ENCODE data around the gene HSD17B10. TPM values are rescaled to one million over a fixed set of nuclear protein-coding genes. Genes with fewer than 3 reads are reported as not detected.
A peak's percentile ranks its signal among the peaks of the same experiment; 100 is the strongest.

The HSD17B10 gene
- polyA plus RNA-seq, 1 of the 3 experiments (the other 2 are of a cell fraction), result 157 TPM

DNA sequence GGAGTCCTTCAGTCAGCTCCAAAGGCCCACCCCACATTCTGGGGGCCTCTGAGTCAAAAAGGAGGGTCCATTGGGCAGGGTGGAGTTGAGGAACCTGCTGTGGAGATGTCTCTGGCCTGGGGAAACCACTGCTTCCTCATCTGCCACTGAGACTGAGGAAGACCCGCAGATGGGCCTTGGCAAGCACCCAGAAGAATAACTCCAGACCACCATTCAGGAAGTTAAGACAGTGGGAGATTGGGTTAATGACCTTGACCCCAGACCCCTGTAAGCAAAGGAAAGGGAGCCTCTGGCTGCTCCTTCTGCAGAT, 8.1 kb upstream of the HSD17B10 start:
- Histone ChIP-seq H3K27ac (ENCODE audit: low read depth in 2 of 2, low read length in 1 of 2) (no peak overlapping the region; a peak in 1 of 4 replicates), H3K27me3 (ENCODE audit: insufficient read depth) (peaks cover 17% of the 10 kb centered on the region; the same call in 1 of the 2 replicates), H3K4me1 (ENCODE audit: control insufficient read depth in 1 of 2, insufficient read depth in 2 of 2, low read depth in 1 of 2, low read length in 1 of 2) (peaks cover 0 to 9% of the 10 kb centered on the region in 2 experiments; a peak in 1 of 4 replicates), H3K9me2 (no peaks in the 10 kb centered on the region), H3F3A (replicated peaks; ENCODE audit: insufficient read depth) (no peaks in the 10 kb centered on the region), H3K79me2 (ENCODE audit: insufficient read depth) (no peaks in the 10 kb centered on the region), H3K4me2 (peak overlapping the region; percentile 72), H3K9me3 (no peaks in the 10 kb centered on the region), H4K20me1 (ENCODE audit: insufficient read depth) (no peaks in the 10 kb centered on the region), H3K4me3 (ENCODE audit: low read depth in 2 of 2, low read length in 1 of 2) (peak overlapping the region; percentile 52 to 61), H3K9ac (no peak overlapping the region), H2AFZ (ENCODE audit: low read depth) (peak overlapping the region; percentile 80), H3K36me3 (replicated peaks in 1 of 2; ENCODE audit: control insufficient read depth in 1 of 2, insufficient read depth in 2 of 2, low read length in 1 of 2) (no peaks in the 10 kb centered on the region)
- WGBS (ENCODE audit: low lambda C conversion rate), result no CpG with 5 or more reads among the region's 1 CpG
- CTCF ChIA-PET, result interaction anchor here (0.6 to 2.0 kb wide), 3 partner anchors 10 to 130 kb away, joined by 3 to 8 read pairs (median 4); no protein-coding TSS in a partner anchor
- POLR2A ChIA-PET, result no interaction called here
- DNase-seq, result no peak
- TF ChIP-seq ELF1 (IDR thresholded peaks at IDR 0.05) (no peak), SMC3 (IDR thresholded peaks at IDR 0.05; ENCODE audit: low read depth, low read length) (no peak), FOXJ3 (CRISPR knock-in tag; IDR thresholded peaks at IDR 0.05) (no peak), CHD2 (IDR thresholded peaks at IDR 0.05; ENCODE audit: low read length, partially characterized antibody) (no peak)
- TF ChIP-seq, protein P1, sequence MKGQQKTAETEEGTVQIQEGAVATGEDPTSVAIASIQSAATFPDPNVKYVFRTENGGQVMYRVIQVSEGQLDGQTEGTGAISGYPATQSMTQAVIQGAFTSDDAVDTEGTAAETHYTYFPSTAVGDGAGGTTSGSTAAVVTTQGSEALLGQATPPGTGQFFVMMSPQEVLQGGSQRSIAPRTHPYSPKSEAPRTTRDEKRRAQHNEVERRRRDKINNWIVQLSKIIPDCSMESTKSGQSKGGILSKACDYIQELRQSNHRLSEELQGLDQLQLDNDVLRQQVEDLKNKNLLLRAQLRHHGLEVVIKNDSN (IDR thresholded peaks at IDR 0.05; ENCODE audit: borderline replicate concordance, low read depth), result no peak
- TF ChIP-seq, protein P2, sequence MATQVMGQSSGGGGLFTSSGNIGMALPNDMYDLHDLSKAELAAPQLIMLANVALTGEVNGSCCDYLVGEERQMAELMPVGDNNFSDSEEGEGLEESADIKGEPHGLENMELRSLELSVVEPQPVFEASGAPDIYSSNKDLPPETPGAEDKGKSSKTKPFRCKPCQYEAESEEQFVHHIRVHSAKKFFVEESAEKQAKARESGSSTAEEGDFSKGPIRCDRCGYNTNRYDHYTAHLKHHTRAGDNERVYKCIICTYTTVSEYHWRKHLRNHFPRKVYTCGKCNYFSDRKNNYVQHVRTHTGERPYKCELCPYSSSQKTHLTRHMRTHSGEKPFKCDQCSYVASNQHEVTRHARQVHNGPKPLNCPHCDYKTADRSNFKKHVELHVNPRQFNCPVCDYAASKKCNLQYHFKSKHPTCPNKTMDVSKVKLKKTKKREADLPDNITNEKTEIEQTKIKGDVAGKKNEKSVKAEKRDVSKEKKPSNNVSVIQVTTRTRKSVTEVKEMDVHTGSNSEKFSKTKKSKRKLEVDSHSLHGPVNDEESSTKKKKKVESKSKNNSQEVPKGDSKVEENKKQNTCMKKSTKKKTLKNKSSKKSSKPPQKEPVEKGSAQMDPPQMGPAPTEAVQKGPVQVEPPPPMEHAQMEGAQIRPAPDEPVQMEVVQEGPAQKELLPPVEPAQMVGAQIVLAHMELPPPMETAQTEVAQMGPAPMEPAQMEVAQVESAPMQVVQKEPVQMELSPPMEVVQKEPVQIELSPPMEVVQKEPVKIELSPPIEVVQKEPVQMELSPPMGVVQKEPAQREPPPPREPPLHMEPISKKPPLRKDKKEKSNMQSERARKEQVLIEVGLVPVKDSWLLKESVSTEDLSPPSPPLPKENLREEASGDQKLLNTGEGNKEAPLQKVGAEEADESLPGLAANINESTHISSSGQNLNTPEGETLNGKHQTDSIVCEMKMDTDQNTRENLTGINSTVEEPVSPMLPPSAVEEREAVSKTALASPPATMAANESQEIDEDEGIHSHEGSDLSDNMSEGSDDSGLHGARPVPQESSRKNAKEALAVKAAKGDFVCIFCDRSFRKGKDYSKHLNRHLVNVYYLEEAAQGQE (IDR thresholded peaks at IDR 0.05; ENCODE audit: low read depth, low read length), result no peak

DNA sequence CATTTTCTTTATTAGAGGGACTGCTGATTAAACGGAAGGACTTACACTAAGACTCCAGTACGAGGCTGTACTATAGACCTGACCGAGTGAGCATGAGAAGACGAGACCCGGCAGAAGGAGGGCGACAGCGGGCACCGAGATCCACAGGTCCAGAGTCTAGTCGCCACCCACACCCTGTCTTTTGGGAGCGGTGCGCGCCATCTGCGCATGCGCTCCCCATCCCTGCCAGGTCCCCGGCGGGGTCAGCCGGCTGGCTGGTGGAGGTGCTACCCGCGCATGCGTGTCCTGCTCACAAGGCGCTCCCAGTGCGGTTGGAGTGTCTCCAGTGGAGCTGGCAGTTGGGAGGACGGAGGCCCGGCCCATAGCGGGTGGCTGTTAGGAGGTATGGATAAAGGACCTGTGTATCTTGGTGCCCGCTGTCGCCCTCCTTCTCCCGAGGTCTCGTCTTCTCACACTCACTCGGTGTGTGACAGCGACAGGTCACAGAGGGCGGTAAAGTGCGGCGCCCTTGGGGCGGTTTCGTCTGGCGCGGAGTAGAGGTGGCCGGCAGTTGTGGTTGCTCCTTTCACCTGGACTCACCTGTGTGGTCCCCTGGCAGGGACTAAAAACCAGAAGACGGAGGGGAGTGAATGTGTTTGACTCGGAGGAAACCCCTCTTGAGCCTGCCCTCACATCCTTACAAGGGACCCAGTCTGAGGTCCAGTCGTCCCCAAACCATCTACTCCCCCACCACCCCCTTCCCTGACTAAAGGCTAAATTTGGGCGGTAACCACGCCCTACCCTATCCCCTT, 7.6 kb upstream of the HSD17B10 start:
- POLR2A ChIA-PET, result no interaction called here
- no peaks in the 10 kb centered on the region for H4K20me1 ChIP-seq (ENCODE audit: insufficient read depth)
- H3K27ac ChIP-seq (ENCODE audit: low read depth in 2 of 2, low read length in 1 of 2), result peak overlapping the region in 1 of 2 experiments; percentile 29; a peak in 1 of 4 replicates
- H3K4me3 ChIP-seq (ENCODE audit: low read depth in 2 of 2, low read length in 1 of 2), result peak overlapping the region; percentile 52 to 61
- H3F3A ChIP-seq (replicated peaks; ENCODE audit: insufficient read depth), result no peaks in the 10 kb centered on the region
- H3K9ac ChIP-seq, result peak overlapping the region; percentile 44; the same call in 1 of the 2 replicates
- H3K4me1 ChIP-seq (ENCODE audit: control insufficient read depth in 1 of 2, insufficient read depth in 2 of 2, low read depth in 1 of 2, low read length in 1 of 2), result peaks cover 0 to 9% of the 10 kb centered on the region in 2 experiments; a peak in 1 of 4 replicates
- peak; percentile 98 for DNase-seq
- H3K9me2 ChIP-seq, result no peaks in the 10 kb centered on the region
- CTCF ChIA-PET, result interaction anchor here (0.6 to 2.0 kb wide), 4 partner anchors 10 to 129 kb away, joined by 3 to 8 read pairs (median 6); no protein-coding TSS in a partner anchor
- peaks cover 17% of the 10 kb centered on the region; the same call in 1 of the 2 replicates for H3K27me3 ChIP-seq (ENCODE audit: insufficient read depth)
- no peaks in the 10 kb centered on the region for H3K36me3 ChIP-seq (replicated peaks in 1 of 2; ENCODE audit: control insufficient read depth in 1 of 2, insufficient read depth in 2 of 2, low read length in 1 of 2)
- peak overlapping the region; percentile 80 for H2AFZ ChIP-seq (ENCODE audit: low read depth)
- peak overlapping the region; percentile 72 for H3K4me2 ChIP-seq
- 4% methylated on average over 21 of the region's 44 CpGs for WGBS (ENCODE audit: low lambda C conversion rate)
- H3K9me3 ChIP-seq, result no peaks in the 10 kb centered on the region
- no peaks in the 10 kb centered on the region for H3K79me2 ChIP-seq (ENCODE audit: insufficient read depth)
- TF ChIP-seq YY1 (IDR thresholded peaks at IDR 0.05; ENCODE audit: low read depth) (no peak), NRF1 (IDR thresholded peaks at IDR 0.05; ENCODE audit: low read depth, low read length) (peak; percentile 96), TAF1 (IDR thresholded peaks at IDR 0.05; ENCODE audit: borderline replicate concordance, low read depth, low read length) (peak; percentile 26; the same call in 1 of the 2 replicates), POLR2AphosphoS5 (IDR thresholded peaks at IDR 0.05; ENCODE audit: low read depth, low read length) (peak; percentile 57; the same call in 1 of the 2 replicates)
